Measurements from ENCODE around the gene KCTD17.

The KCTD17 gene

GRCh38 chr22:37105990-37106389 is 54.4 kb downstream of the KCTD17 start:
- no peak for DNase-seq (ENCODE audit: low read depth)

DNA sequence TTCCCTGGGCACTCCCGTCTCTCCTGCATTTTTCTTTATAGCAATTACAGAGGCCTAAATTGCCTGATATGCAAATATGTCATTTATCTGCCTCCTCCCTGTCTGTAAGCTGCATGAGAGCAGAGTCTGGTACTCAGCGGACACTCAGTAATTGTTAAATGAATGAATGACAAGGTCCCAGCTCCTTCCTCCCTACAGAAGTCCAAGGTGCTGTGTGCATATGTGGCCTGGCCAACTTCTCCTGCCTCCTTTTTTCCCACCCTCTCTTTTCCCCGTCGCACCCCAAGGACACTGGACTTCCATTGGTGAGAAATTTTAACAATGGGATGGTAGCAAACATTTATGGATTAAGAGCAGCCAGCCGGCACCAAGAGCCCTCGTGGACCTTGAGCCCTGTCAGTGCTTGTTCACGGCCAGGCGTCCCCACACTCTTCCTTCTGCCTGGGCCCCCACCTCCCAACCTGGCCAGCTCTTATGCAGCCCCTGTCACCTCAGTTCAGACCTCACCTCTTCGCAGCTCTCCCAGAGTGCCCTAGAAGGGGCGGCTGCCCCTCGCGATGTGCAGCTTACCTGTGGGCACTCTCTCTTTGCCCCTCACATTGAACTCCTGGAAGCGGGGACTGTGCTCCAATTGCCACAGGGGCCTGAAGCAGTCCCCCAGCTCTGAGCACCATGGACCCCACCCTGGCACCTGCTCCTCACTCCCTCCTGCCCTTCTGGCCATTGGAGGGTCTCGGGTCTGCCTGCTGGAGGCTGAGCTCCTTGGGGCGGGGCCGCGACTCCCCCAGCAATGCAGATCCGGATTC is 56.5 kb downstream of the KCTD17 start:
- no peak for DNase-seq (ENCODE audit: low read depth)

DNA sequence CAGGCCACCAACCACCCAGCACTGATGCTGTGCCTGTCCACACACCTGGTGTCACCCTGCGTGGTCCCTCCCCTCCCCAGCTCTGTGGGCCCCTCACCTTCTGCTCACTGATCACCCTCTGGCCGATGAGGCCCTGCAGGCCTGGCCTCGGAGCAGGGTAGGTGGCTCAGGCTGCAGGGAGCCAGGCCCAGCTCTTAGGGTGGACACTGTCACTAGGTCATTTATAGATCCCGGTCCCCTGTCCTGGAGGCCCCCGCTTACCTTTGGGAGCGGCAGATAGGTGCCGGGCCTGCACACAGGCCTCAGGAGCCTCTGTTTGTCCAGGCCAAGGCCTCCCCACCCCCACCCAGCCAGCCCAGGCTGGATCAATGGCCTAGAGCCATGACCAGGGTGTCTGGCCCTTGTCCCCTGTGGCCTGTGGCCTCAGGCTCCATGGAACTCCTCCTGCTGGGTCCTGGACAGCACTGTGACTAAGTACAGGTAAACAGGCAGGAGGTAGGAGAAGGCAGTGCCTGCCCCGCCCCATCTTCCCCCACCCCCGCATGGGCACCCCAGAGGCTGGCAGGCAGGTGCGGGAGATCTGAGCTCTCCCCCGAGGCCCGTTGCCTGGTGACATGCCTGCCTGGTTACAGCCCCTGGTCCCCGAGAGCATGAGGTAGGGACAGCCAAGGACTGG is 57.8 kb downstream of the KCTD17 start, which contains the start of gene TMPRSS6:
TMPRSS6 (minus strand) TSS at position 472 of the 676 bp plus-strand sequence. CDS start 6,296 bp downstream, outside the sequence.
- no peak for DNase-seq (ENCODE audit: low read depth)

GRCh38 chr22:37111156-37111717 is 59.7 kb downstream of the KCTD17 start:
- no peak for DNase-seq (ENCODE audit: low read depth)

- no peak for DNase-seq (ENCODE audit: low read depth)
Measured at GRCh38 chr22:37112084-37112728, 60.7 kb downstream of the KCTD17 start.

Data from non-pigmented ciliary epithelial cell (primary cell).